Measurements from ENCODE around the gene VDAC2.
"Not testable (repeated sequence)": the region's sequence is repeated elsewhere in the genome, so short reads cannot be mapped to it uniquely, and the experiment has no call there.

The VDAC2 gene

DNA sequence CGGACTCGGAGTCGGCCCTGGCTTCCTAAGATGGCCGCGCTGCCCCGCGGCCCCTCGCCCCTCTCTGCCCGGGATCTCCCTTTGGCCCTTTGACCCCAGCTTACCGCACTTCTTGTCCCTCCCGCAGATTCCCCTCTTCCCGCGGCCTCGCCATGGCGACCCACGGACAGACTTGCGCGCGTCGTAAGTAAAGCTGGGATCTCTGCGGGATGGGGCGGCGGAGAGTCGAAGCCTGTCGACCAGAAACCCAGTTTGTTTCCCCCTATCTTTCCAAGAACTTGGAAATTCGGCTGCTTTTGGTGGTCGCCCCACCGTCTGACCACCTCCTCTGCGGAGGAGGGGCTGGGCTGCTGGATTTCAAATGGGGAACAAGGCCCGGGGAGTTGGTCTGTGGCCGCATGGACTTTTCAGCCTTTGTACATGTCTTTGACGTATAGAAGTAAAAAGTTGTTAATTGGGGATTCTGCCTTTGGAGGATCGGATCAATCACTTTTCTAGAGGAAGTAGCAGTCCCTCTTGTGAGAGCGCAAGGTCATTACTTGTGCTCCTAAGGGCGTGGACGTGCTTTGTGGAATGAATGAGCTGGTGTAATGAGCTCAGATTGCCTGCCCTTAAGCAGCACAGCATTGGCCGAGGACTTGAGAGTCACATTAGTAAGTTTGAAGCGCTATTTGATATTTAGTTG is 553 bp downstream of the VDAC2 start:
- POLR2A ChIA-PET, result interaction anchor here (0.6 to 2.1 kb wide), 7 partner anchors 9 to 1715 kb away, joined by 3 to 8 read pairs (median 4); partner anchors contain the start of genes PPP3CB and SAMD8
- no peaks in the 10 kb centered on the region for H3K27me3 ChIP-seq (replicated peaks in 2 of 5; ENCODE audit: control insufficient read depth in 4 of 5, insufficient read depth in 5 of 5, low read length in 4 of 5)
- DNase-seq, result peak in 2 of 3 donors; percentile 46 to 55
- H3K27ac ChIP-seq (ENCODE audit: insufficient read depth in 1 of 2, low read depth in 1 of 2, low read length in 2 of 2, poor library complexity in 1 of 2, severe bottlenecking in 2 of 2), result peak overlapping the region; percentile 93 to 95
- 0% methylated on average over 21 of the region's 38 CpGs for WGBS (ENCODE audit: insufficient coverage)
- peak overlapping the region; percentile 89 to 98 (median 96) for H3K4me3 ChIP-seq (ENCODE audit: control insufficient read depth in 1 of 7, extremely low read depth in 1 of 7, insufficient read depth in 4 of 7, low read depth in 2 of 7, low read length in 6 of 7)
- peaks cover 3 to 30% (median 18%) of the 10 kb centered on the region in 4 experiments for H3K36me3 ChIP-seq (ENCODE audit: control insufficient read depth in 4 of 4, insufficient read depth in 4 of 4, low read length in 3 of 4)
- CTCF ChIA-PET, result interaction anchor here (0.6 to 3.4 kb wide), 10 partner anchors 11 to 95 kb away, joined by 3 to 21 read pairs (median 6); partner anchors contain the start of gene COMTD1
- H3K4me1 ChIP-seq (ENCODE audit: control extremely low read depth in 1 of 4, control insufficient read depth in 4 of 4, insufficient read depth in 4 of 4, low read length in 3 of 4), result peaks cover 8 to 23% (median 17%) of the 10 kb centered on the region in 4 experiments
- H3K9me3 ChIP-seq (ENCODE audit: control extremely low read depth in 1 of 5, control insufficient read depth in 4 of 5, insufficient read depth in 2 of 5, low read depth in 1 of 5, low read length in 4 of 5), result no peaks in the 10 kb centered on the region

DNA sequence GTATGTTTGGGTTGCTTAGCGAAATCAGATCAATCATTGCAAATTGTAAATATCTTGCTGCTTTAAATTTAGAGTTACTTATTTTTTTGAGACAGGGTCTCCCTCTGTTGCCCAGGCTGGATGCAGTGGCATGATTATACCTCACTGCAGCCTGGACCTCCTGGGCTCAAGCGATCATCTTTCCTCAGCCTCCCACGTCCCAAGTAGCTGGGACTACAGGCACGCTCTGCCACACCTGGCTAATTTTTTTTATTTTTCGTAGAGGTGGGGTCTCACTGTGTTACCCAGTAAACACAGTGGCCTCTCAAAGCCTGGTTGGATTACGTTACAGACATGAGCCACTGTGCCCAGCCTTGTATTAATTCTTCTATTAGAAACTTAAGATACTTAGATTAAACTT is 1.7 kb downstream of the VDAC2 start:
- Histone ChIP-seq H3K4me3 (ENCODE audit: control insufficient read depth in 1 of 7, extremely low read depth in 1 of 7, insufficient read depth in 4 of 7, low read depth in 2 of 7, low read length in 6 of 7) (peak overlapping the region in 4 of 7 experiments; percentile 17 to 98 (median 95)), H3K27me3 (replicated peaks in 2 of 5; ENCODE audit: control insufficient read depth in 4 of 5, insufficient read depth in 5 of 5, low read length in 4 of 5) (no peaks in the 10 kb centered on the region), H3K9me3 (ENCODE audit: control extremely low read depth in 1 of 5, control insufficient read depth in 4 of 5, insufficient read depth in 2 of 5, low read depth in 1 of 5, low read length in 4 of 5) (no peaks in the 10 kb centered on the region), H3K4me1 (ENCODE audit: control extremely low read depth in 1 of 4, control insufficient read depth in 4 of 4, insufficient read depth in 4 of 4, low read length in 3 of 4) (peaks cover 8 to 23% (median 17%) of the 10 kb centered on the region in 4 experiments), H3K36me3 (ENCODE audit: control insufficient read depth in 4 of 4, insufficient read depth in 4 of 4, low read length in 3 of 4) (peaks cover 9 to 42% (median 29%) of the 10 kb centered on the region in 4 experiments), H3K27ac (ENCODE audit: insufficient read depth in 1 of 2, low read depth in 1 of 2, low read length in 2 of 2, poor library complexity in 1 of 2, severe bottlenecking in 2 of 2) (peak overlapping the region; percentile 93 to 95)
- POLR2A ChIA-PET, result interaction anchor here (0.7 to 1.1 kb wide), 2 partner anchors 18 to 35 kb away, joined by 3 to 5 read pairs; no protein-coding TSS in a partner anchor
- 100% methylated on average over 4 of the region's 6 CpGs for WGBS (ENCODE audit: insufficient coverage)
- CTCF ChIA-PET, result interaction anchor here (0.6 to 3.4 kb wide), 5 partner anchors 18 to 59 kb away, joined by 3 to 21 read pairs (median 8); partner anchors contain the start of gene COMTD1
- DNase-seq, result no peak

DNA sequence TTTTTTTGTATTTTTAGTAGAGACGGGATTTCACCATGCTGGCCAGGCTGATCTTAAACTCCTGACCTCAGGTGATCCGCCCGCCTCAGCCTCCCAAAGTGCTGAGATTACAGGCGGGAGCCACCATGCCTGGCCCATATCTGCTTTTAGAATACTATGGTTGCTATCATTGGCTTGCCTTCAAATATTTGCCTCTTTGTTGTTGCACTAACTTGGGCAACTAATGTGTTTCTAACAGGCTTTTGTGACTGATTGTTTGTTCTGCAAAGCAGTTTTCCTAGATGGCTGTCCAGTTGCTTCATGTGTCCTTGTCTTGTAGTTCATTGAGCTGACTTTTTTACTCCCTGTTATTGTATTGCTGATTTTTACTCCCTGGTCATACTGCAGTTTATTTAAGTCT is 9.7 kb downstream of the VDAC2 start:
- H3K36me3 ChIP-seq (ENCODE audit: control insufficient read depth in 4 of 4, insufficient read depth in 4 of 4, low read length in 3 of 4), result peaks cover 34 to 96% (median 70%) of the 10 kb centered on the region in 4 experiments
- ChIA-PET POLR2A (interaction anchor here (1.3 kb wide), 1 partner anchor 10 kb away, joined by 3 read pairs; the partner anchor contains the start of gene VDAC2), CTCF (interaction anchor here (7.1 kb wide), 1 partner anchor 8 kb away, joined by 70 read pairs; no protein-coding TSS in a partner anchor)
- no peaks in the 10 kb centered on the region for H3K4me1 ChIP-seq (ENCODE audit: control extremely low read depth in 1 of 4, control insufficient read depth in 4 of 4, insufficient read depth in 4 of 4, low read length in 3 of 4)
- 100% methylated on average over 3 of the region's 4 CpGs for WGBS (ENCODE audit: insufficient coverage)
- H3K4me3 ChIP-seq (ENCODE audit: control insufficient read depth in 1 of 7, extremely low read depth in 1 of 7, insufficient read depth in 4 of 7, low read depth in 2 of 7, low read length in 6 of 7), result no peak overlapping the region
- no peak overlapping the region for H3K27ac ChIP-seq (ENCODE audit: insufficient read depth in 1 of 2, low read depth in 1 of 2, low read length in 2 of 2, poor library complexity in 1 of 2, severe bottlenecking in 2 of 2)
- H3K9me3 ChIP-seq (ENCODE audit: control extremely low read depth in 1 of 5, control insufficient read depth in 4 of 5, insufficient read depth in 2 of 5, low read depth in 1 of 5, low read length in 4 of 5), result no peaks in the 10 kb centered on the region
- no peak for DNase-seq
- no peaks in the 10 kb centered on the region for H3K27me3 ChIP-seq (replicated peaks in 2 of 5; ENCODE audit: control insufficient read depth in 4 of 5, insufficient read depth in 5 of 5, low read length in 4 of 5)

DNA sequence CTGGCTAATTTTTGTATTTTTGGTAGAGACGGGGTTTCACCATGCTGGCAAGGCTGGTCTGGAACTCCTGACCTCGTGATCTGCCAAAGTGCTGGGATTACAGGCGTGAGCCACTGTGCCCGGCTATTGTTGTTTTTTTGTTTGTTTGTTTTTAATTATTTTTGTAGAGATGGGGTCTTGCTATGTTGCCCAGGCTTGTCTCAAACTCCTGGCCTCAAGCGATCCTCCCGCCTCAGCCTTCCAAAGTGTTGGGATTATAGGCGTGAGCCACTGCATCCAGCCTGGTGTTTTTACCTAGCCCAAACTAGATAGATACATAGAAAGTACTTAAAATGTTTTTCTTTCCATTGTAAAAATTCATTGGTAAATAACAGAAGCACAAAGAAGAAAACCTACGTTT is 10.9 kb downstream of the VDAC2 start:
- CTCF ChIA-PET, result interaction anchor here (2.0 kb wide), 1 partner anchor 11 kb away, joined by 5 read pairs; the partner anchor contains the start of gene VDAC2
- POLR2A ChIA-PET, result not testable (repeated sequence)

DNA sequence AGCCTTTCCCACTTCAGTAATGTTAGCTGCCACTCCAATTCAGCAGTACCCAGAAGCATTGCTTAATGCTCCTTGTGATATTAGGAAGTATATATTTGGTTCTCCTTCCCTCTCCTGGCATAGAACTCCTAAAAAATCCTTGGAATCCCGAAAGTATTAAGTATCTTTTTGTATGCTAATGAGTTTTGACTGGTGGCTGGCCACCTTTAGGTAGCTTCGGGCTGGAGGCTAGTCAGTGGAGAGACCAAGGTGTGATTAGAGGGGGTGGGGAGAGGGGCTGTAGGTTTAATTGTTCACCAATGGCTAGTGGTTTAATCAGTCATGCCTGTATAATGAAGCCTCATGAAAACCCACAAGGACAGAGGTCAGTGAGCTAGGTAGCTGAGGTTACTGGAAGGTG is 12.9 kb downstream of the VDAC2 start:
- Histone ChIP-seq H3K27ac (ENCODE audit: insufficient read depth in 1 of 2, low read depth in 1 of 2, low read length in 2 of 2, poor library complexity in 1 of 2, severe bottlenecking in 2 of 2) (peak overlapping the region in 1 of 2 experiments; percentile 16), H3K4me3 (ENCODE audit: control insufficient read depth in 1 of 7, extremely low read depth in 1 of 7, insufficient read depth in 4 of 7, low read depth in 2 of 7, low read length in 6 of 7) (no peak overlapping the region), H3K36me3 (ENCODE audit: control insufficient read depth in 4 of 4, insufficient read depth in 4 of 4, low read length in 3 of 4) (peaks cover 16 to 88% (median 66%) of the 10 kb centered on the region in 4 experiments), H3K9me3 (ENCODE audit: control extremely low read depth in 1 of 5, control insufficient read depth in 4 of 5, insufficient read depth in 2 of 5, low read depth in 1 of 5, low read length in 4 of 5) (no peaks in the 10 kb centered on the region), H3K4me1 (ENCODE audit: control extremely low read depth in 1 of 4, control insufficient read depth in 4 of 4, insufficient read depth in 4 of 4, low read length in 3 of 4) (no peaks in the 10 kb centered on the region), H3K27me3 (replicated peaks in 2 of 5; ENCODE audit: control insufficient read depth in 4 of 5, insufficient read depth in 5 of 5, low read length in 4 of 5) (no peaks in the 10 kb centered on the region)
- CTCF ChIA-PET, result interaction anchor here (0.8 to 1.3 kb wide), 4 partner anchors 12 to 37 kb away, joined by 3 to 4 read pairs (median 3); partner anchors contain the start of genes COMTD1 and VDAC2
- 100% methylated on average over 1 of the region's 2 CpGs for WGBS (ENCODE audit: insufficient coverage)
- POLR2A ChIA-PET, result interaction anchor here (0.5 kb wide), 1 partner anchor 14 kb away, joined by 4 read pairs; no protein-coding TSS in a partner anchor
- no peak for DNase-seq

More for the DNA sequence above, 10.9 kb downstream of the VDAC2 start:
- H3K4me3 ChIP-seq (ENCODE audit: control insufficient read depth in 1 of 7, extremely low read depth in 1 of 7, insufficient read depth in 4 of 7, low read depth in 2 of 7, low read length in 6 of 7); H3K27me3 ChIP-seq (replicated peaks in 2 of 5; ENCODE audit: control insufficient read depth in 4 of 5, insufficient read depth in 5 of 5, low read length in 4 of 5); DNase-seq; H3K4me1 ChIP-seq (ENCODE audit: control extremely low read depth in 1 of 4, control insufficient read depth in 4 of 4, insufficient read depth in 4 of 4, low read length in 3 of 4); H3K9me3 ChIP-seq (ENCODE audit: control extremely low read depth in 1 of 5, control insufficient read depth in 4 of 5, insufficient read depth in 2 of 5, low read depth in 1 of 5, low read length in 4 of 5): not testable (repeated sequence)
- Histone ChIP-seq H3K27ac (ENCODE audit: insufficient read depth in 1 of 2, low read depth in 1 of 2, low read length in 2 of 2, poor library complexity in 1 of 2, severe bottlenecking in 2 of 2) (peak overlapping the region in 1 of 2 experiments; percentile 34), H3K36me3 (ENCODE audit: control insufficient read depth in 4 of 4, insufficient read depth in 4 of 4, low read length in 3 of 4) (peaks cover 27 to 94% (median 72%) of the 10 kb centered on the region in 4 experiments)
- WGBS (ENCODE audit: insufficient coverage), result no CpG with 5 or more reads among the region's 8 CpGs

DNA sequence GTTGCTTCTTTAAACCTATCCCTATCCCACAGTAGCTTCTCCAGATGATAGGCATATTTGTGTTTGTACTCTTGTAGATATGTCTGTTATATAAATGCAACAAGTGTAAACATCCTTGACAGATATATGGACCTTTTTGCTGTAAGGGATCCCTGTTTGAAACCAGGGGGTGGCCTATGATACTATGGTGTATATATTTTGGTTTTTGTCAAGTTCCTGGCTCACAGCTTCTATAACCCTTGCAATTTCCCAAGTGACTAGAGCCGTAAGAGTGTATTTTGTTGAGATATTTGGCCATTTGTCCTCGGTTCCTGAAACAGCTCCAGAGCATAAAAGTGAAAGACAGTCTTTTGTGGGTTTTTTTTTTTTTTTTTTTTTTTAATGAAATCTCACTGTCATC is 15.5 kb downstream of the VDAC2 start:
- Histone ChIP-seq H3K4me3 (ENCODE audit: control insufficient read depth in 1 of 7, extremely low read depth in 1 of 7, insufficient read depth in 4 of 7, low read depth in 2 of 7, low read length in 6 of 7) (no peak overlapping the region), H3K4me1 (ENCODE audit: control extremely low read depth in 1 of 4, control insufficient read depth in 4 of 4, insufficient read depth in 4 of 4, low read length in 3 of 4) (no peaks in the 10 kb centered on the region), H3K27ac (ENCODE audit: insufficient read depth in 1 of 2, low read depth in 1 of 2, low read length in 2 of 2, poor library complexity in 1 of 2, severe bottlenecking in 2 of 2) (peak overlapping the region in 1 of 2 experiments; percentile 21), H3K9me3 (ENCODE audit: control extremely low read depth in 1 of 5, control insufficient read depth in 4 of 5, insufficient read depth in 2 of 5, low read depth in 1 of 5, low read length in 4 of 5) (no peaks in the 10 kb centered on the region), H3K27me3 (replicated peaks in 2 of 5; ENCODE audit: control insufficient read depth in 4 of 5, insufficient read depth in 5 of 5, low read length in 4 of 5) (no peaks in the 10 kb centered on the region), H3K36me3 (ENCODE audit: control insufficient read depth in 4 of 4, insufficient read depth in 4 of 4, low read length in 3 of 4) (peaks cover 12 to 83% (median 67%) of the 10 kb centered on the region in 4 experiments)
- ChIA-PET POLR2A (no interaction called here), CTCF (interaction anchor here (1.2 to 7.1 kb wide), 3 partner anchors 9 to 38 kb away, joined by 3 to 70 read pairs (median 7); partner anchors contain the start of gene COMTD1)
- WGBS (ENCODE audit: insufficient coverage), result no CpG with 5 or more reads among the region's 2 CpGs
- DNase-seq, result no peak
